DOHH2 (cell line): ENCODE results near the gene ROBO1.

Source experiments
- H3F3A ChIP-seq: fragments of 200-600 bp; sonication (generic), shearing (Covaris generic); 2 replicates; pipeline ENCODE4 v1.6.0; 2016; ENCODE audit warnings: antibody characterized with exemption, mild to moderate bottlenecking; ENCODE audit not compliant: control insufficient read depth, insufficient read depth
- H3K27ac ChIP-seq: fragments of 200-600 bp; sonication (generic); 2 replicates; pipeline ENCODE4 v1.5.1; 2014; ENCODE audit warnings: low read depth, mild to moderate bottlenecking, low read length, moderate library complexity
- H3K27me3 ChIP-seq: fragments of 200-600 bp; sonication (generic); 2 replicates; pipeline ENCODE4 v1.6.1; 2014; ENCODE audit warnings: mild to moderate bottlenecking, low read length, mixed read lengths; ENCODE audit not compliant: control insufficient read depth
- H3K36me3 ChIP-seq: fragments of 200-600 bp; sonication (generic); 2 replicates; pipeline ENCODE4 v1.6.1; 2014; ENCODE audit warnings: mild to moderate bottlenecking, low read length, moderate library complexity, mixed read lengths; ENCODE audit not compliant: control insufficient read depth
- H3K4me1 ChIP-seq: fragments of 200-600 bp; sonication (generic); 2 replicates; pipeline ENCODE4 v1.6.1; 2014; ENCODE audit warnings: mild to moderate bottlenecking, low read length, mixed read lengths; ENCODE audit not compliant: control insufficient read depth
- H3K4me2 ChIP-seq: fragments of 200-600 bp; sonication (generic); 2 replicates; pipeline ENCODE4 v1.6.0; 2014; ENCODE audit warnings: mild to moderate bottlenecking, low read length, moderate library complexity
- H3K4me3 ChIP-seq: fragments of 200-600 bp; sonication (generic); 2 replicates; pipeline ENCODE4 v1.5.1; 2014; ENCODE audit warnings: mild to moderate bottlenecking, low read length, mixed read lengths
- H3K79me2 ChIP-seq: fragments of 200-600 bp; sonication (generic); 2 replicates; pipeline ENCODE4 v1.6.1; 2014; ENCODE audit warnings: mild to moderate bottlenecking, low read length, mixed read lengths; ENCODE audit not compliant: control insufficient read depth
- H3K9me2 ChIP-seq: fragments of 200-600 bp; sonication (generic); replicated peaks from 2 replicates; pipeline ENCODE4 v1.6.1; 2014; ENCODE audit warnings: mild to moderate bottlenecking, low read length, mixed read lengths; ENCODE audit not compliant: control insufficient read depth
- H3K9me3 ChIP-seq: fragments of 200-600 bp; sonication (generic); 2 replicates; pipeline ENCODE4 v1.6.1; 2014; ENCODE audit warnings: antibody characterized with exemption, low read length, mixed read lengths; ENCODE audit not compliant: control insufficient read depth, insufficient read depth
- H4K20me1 ChIP-seq: fragments of 200-600 bp; sonication (generic); 2 replicates; pipeline ENCODE4 v1.6.0; 2014; ENCODE audit warnings: low read depth, mild to moderate bottlenecking, antibody characterized with exemption, low read length, moderate library complexity; ENCODE audit not compliant: control insufficient read depth, insufficient read depth
- CTCF ChIP-seq: fragments of 200-600 bp; sonication (generic); IDR thresholded peaks from one replicate; pipeline ENCODE4 v1.5.1; 2014; ENCODE audit warnings: antibody characterized with exemption, mild to moderate bottlenecking, low read depth, low read length; ENCODE audit not compliant: poor library complexity, severe bottlenecking
- EZH2phosphoT487 ChIP-seq: fragments of 200-600 bp; sonication (generic); IDR thresholded peaks from 2 replicates; pipeline ENCODE4 v1.6.1; 2017; ENCODE audit warnings: borderline replicate concordance, mild to moderate bottlenecking, antibody characterized with exemption, low read length, moderate library complexity, mixed read lengths

Gene ROBO1

GRCh38 chr3:79390352-79390751 lies 377.4 kb downstream of the ROBO1 start:
- TF ChIP-seq CTCF (no peak), EZH2phosphoT487 (no peak)
- no peaks in the 10 kb centered on the region for H4K20me1 ChIP-seq
- H3K9me2 ChIP-seq, result no peaks in the 10 kb centered on the region
- H3K4me2 ChIP-seq, result no peak overlapping the region
- H3K27ac ChIP-seq, result no peak overlapping the region
- H3K4me3 ChIP-seq, result no peak overlapping the region
- H3K79me2 ChIP-seq, result no peaks in the 10 kb centered on the region
- no peaks in the 10 kb centered on the region for H3K27me3 ChIP-seq
- H3K9me3 ChIP-seq, result no peaks in the 10 kb centered on the region
- H3K36me3 ChIP-seq, result no peaks in the 10 kb centered on the region
- H3F3A ChIP-seq, result no peaks in the 10 kb centered on the region
- H3K4me1 ChIP-seq, result no peaks in the 10 kb centered on the region

GRCh38 chr3:79385211-79385610 lies 382.6 kb downstream of the ROBO1 start:
- no peaks in the 10 kb centered on the region for H3K36me3 ChIP-seq
- no peaks in the 10 kb centered on the region for H3F3A ChIP-seq
- H3K4me2 ChIP-seq, result no peak overlapping the region
- no peak overlapping the region for H3K27ac ChIP-seq
- H3K27me3 ChIP-seq, result no peaks in the 10 kb centered on the region
- no peaks in the 10 kb centered on the region for H3K4me1 ChIP-seq
- H3K9me2 ChIP-seq, result no peaks in the 10 kb centered on the region
- H3K9me3 ChIP-seq, result no peaks in the 10 kb centered on the region
- H3K4me3 ChIP-seq, result no peak overlapping the region
- TF ChIP-seq EZH2phosphoT487 (no peak), CTCF (no peak)
- no peaks in the 10 kb centered on the region for H3K79me2 ChIP-seq
- H4K20me1 ChIP-seq, result no peaks in the 10 kb centered on the region

- H3K4me1 ChIP-seq, result no peaks in the 10 kb centered on the region
- no peak overlapping the region for H3K27ac ChIP-seq
- no peaks in the 10 kb centered on the region for H3F3A ChIP-seq
- no peaks in the 10 kb centered on the region for H3K27me3 ChIP-seq
- no peaks in the 10 kb centered on the region for H3K79me2 ChIP-seq
- H4K20me1 ChIP-seq, result no peaks in the 10 kb centered on the region
- H3K9me2 ChIP-seq, result no peaks in the 10 kb centered on the region
- no peak for TF ChIP-seq CTCF
- no peak for TF ChIP-seq EZH2phosphoT487
- H3K36me3 ChIP-seq, result no peaks in the 10 kb centered on the region
- no peak overlapping the region for H3K4me2 ChIP-seq
- no peak overlapping the region for H3K4me3 ChIP-seq
- H3K9me3 ChIP-seq, result no peaks in the 10 kb centered on the region
Observed at GRCh38 chr3:79383402-79384012, 384.3 kb downstream of the ROBO1 start.

- Histone ChIP-seq H3K9me2 (no peaks in the 10 kb centered on the region), H3F3A (no peaks in the 10 kb centered on the region), H4K20me1 (no peaks in the 10 kb centered on the region), H3K9me3 (no peaks in the 10 kb centered on the region), H3K4me3 (no peak overlapping the region), H3K27me3 (no peaks in the 10 kb centered on the region), H3K36me3 (no peaks in the 10 kb centered on the region), H3K4me2 (no peak overlapping the region), H3K4me1 (no peaks in the 10 kb centered on the region), H3K79me2 (no peaks in the 10 kb centered on the region), H3K27ac (no peak overlapping the region)
- TF ChIP-seq CTCF, result no peak
- TF ChIP-seq EZH2phosphoT487, result no peak
Observed at GRCh38 chr3:79380581-79380980, 387.2 kb downstream of the ROBO1 start.
